Activated naive CD8-positive, alpha-beta T cell treated with anti-CD3 and anti-CD28 coated beads, Interleukin-2, amount 50 U/mL, for 16 hours (primary cell): Measurements from ENCODE around the gene MSH3.
"Not testable (repeated sequence)": the region's sequence is repeated elsewhere in the genome, so short reads cannot be mapped to it uniquely, and the experiment has no call there.

Source experiments
- DNase-seq: peaks from one replicate; pipeline ENCODE4 v3.0.0-alpha.2; 2020; ENCODE audit warnings: low read depth, low spot score

MSH3 gene

GRCh38 chr5:80656425-80656824 lies 2.0 kb downstream of the MSH3 start:
- DNase-seq: no peak

- no peak for DNase-seq
Observed at GRCh38 chr5:80659106-80659505, 4.7 kb downstream of the MSH3 start.

GRCh38 chr5:80660661-80661060 lies 6.2 kb downstream of the MSH3 start:
- DNase-seq: not testable (repeated sequence)

- DNase-seq: no peak
Observed at GRCh38 chr5:80662108-80662507, 7.7 kb downstream of the MSH3 start.

- DNase-seq: no peak
Observed at GRCh38 chr5:80665057-80665456, 10.6 kb downstream of the MSH3 start.

- no peak for DNase-seq
Observed at GRCh38 chr5:80667384-80667783, 12.9 kb downstream of the MSH3 start.

GRCh38 chr5:80668016-80668969 lies 13.8 kb downstream of the MSH3 start:
- no peak for DNase-seq

- peak; percentile 35 for DNase-seq
Observed at GRCh38 chr5:80672140-80672736, 17.8 kb downstream of the MSH3 start.

GRCh38 chr5:80676706-80677105 lies 22.3 kb downstream of the MSH3 start:
- no peak for DNase-seq

- DNase-seq: no peak
Observed at GRCh38 chr5:80686757-80687156, 32.3 kb downstream of the MSH3 start.

- DNase-seq: no peak
Observed at GRCh38 chr5:80688648-80689420, 34.4 kb downstream of the MSH3 start.

GRCh38 chr5:80689627-80690026 lies 35.2 kb downstream of the MSH3 start:
- DNase-seq: no peak

- no peak for DNase-seq
Observed at GRCh38 chr5:80695666-80696065, 41.2 kb downstream of the MSH3 start.

GRCh38 chr5:80696450-80696849 lies 42.0 kb downstream of the MSH3 start:
- no peak for DNase-seq

- no peak for DNase-seq
Observed at GRCh38 chr5:80697100-80697499, 42.6 kb downstream of the MSH3 start.

GRCh38 chr5:80698369-80698768 lies 43.9 kb downstream of the MSH3 start:
- DNase-seq: no peak

GRCh38 chr5:80701597-80701996 lies 47.1 kb downstream of the MSH3 start:
- DNase-seq: no peak

- DNase-seq: no peak
Observed at GRCh38 chr5:80703291-80703690, 48.8 kb downstream of the MSH3 start.

GRCh38 chr5:80703747-80704146 lies 49.3 kb downstream of the MSH3 start:
- DNase-seq: no peak

GRCh38 chr5:80704221-80704620 lies 49.8 kb downstream of the MSH3 start:
- no peak for DNase-seq

- DNase-seq: no peak
Observed at GRCh38 chr5:80705216-80705769, 50.8 kb downstream of the MSH3 start.

GRCh38 chr5:80705801-80706200 lies 51.3 kb downstream of the MSH3 start:
- DNase-seq: no peak
